GM18951 (cell line): ENCODE data around the gene CXorf58.
"Not testable (repeated sequence)": the region's sequence is repeated elsewhere in the genome, so short reads cannot be mapped to it uniquely, and the experiment has no call there.

Experiments used
- POLR2A ChIP-seq: IDR thresholded peaks from 4 replicates; pipeline ENCODE4 v1.6.1; 2011; ENCODE audit warnings: mild to moderate bottlenecking; ENCODE audit not compliant: insufficient read length, insufficient read depth; ENCODE audit errors: extremely low read depth
- in situ Hi-C: fragments of 300-500 bp; cut with MboI; formaldehyde crosslinking; loops from one replicate; pipeline ENCODE4 v1.12.0; 2022; ENCODE audit warnings: low sequenced_read_pairs, mixed read lengths, inconsistent platforms; ENCODE audit not compliant: unreplicated experiment

CXorf58 gene

DNA sequence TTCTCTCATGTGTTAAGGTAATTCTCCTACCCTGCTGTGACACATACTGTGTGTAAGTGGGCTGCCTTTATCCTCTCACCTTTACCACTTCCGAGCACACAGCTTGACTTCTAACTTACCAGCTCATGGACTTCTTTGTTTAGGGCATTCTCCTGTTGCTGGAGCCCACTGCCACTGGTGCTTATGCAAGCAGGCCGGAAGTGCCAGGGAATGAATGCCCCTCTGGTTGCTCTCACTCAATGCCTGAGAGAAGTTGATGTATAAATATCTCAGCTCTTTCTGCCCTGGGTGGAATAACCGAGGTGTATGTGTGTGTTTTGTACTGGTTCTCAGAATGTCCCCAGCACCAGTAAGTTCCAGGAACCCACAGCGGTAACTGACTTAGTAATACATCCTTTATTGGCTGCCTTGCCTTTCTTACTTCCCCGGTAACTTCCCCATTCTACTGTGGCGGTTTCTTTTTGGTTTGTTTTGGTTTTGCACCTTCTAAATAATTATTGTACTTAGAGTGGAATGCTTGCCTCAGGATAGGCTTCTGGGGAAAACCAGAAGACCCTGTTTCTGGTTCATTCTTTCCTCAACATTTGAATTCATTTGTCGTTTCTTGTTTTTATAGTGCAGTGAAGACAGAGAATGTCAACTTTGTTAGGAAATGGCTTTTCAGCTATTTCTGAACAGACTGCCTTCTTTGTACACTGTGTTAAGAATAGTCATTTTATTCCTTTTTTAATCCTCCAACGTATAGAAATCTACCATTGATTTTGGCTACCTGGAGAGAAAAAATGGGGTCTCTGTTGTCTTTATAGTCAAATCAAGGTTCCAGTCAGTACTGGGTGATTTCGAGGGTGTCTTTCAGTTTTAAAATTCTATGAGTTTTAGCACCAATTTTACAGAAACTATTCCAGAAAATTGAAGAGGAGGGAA is 45.4 kb downstream of the CXorf58 start:
- peak; percentile 34 for TF ChIP-seq POLR2A
- in situ Hi-C loops = no loop called here

DNA sequence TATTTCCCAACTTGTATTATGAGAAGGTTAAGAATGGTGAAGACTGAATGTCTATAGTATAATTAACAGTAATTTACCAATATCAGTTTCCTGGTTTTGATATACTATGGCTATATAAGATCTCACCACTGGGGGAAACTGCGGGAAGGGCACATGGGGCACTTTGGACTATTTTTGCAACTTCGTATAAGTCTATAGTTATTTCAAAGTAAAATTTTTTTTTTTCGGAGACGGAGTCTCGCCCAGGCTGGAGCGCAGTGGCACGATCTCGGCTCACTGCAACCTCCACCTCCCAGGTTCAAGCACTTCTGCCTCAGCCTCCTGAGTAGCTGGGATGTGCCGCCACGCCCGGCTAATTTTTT is 46.1 kb downstream of the CXorf58 start:
- in situ Hi-C loops = no loop called here
- no peak for TF ChIP-seq POLR2A

DNA sequence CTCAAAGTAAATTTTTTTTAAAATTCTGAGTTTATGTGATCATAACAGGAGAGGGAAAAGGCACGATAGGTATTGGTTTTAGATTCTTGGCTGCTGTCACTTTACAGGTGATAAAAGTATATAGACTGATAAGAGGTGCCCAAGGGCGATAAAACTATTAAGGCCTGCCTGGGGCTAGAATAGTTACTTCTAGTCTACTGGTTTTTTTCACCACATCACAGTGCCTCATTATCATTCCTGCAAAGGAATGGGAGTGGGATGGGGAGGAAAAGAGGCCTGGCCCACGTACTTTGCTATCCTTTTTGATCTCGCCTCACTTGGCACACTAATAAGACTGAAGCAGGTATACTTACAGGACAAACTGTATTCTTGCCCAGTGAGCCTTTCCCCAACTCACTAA is 46.6 kb downstream of the CXorf58 start:
- in situ Hi-C loops = no loop called here
- no peak for TF ChIP-seq POLR2A

DNA sequence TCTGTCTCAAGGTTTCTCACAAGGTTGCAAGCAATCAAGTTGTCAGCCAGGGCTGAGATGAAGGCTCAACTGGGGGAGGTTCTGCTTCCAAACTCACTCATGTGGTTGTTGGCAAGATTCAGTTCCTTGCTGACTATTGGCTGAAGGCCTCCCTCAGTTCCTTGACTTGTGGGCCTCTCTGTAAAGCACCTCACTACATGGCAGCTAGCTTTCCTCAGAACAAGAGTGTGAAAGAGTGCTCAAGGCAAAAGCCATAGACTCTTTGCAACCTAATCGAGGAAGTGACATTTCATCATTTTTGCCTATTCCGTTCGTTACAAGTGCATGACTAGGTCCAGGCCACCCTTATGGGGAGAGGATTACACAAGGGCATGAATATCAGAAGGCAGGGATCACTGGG is 52.0 kb downstream of the CXorf58 start:
- no peak for TF ChIP-seq POLR2A
- in situ Hi-C loops = no loop called here

DNA sequence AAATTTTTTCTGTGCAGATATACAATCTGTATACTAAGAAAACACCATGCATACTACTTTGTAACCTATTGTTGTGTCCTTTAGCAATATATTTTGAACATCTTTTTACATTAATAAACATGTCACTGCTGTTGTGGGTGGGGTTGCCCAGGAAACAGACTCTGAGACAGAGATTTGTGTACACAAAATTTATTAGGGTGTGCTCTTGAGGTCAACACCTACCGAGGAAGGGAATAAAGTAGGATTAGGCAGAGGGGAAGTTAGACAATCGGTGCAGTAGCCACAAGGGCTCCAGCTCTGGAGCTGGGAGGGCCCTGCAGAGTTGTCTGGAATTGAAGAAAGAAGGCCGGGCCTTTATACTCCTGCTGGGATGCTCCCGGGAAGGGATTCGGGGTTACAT is 56.4 kb downstream of the CXorf58 start:
- in situ Hi-C loops = no loop called here
- TF ChIP-seq POLR2A = no peak

DNA sequence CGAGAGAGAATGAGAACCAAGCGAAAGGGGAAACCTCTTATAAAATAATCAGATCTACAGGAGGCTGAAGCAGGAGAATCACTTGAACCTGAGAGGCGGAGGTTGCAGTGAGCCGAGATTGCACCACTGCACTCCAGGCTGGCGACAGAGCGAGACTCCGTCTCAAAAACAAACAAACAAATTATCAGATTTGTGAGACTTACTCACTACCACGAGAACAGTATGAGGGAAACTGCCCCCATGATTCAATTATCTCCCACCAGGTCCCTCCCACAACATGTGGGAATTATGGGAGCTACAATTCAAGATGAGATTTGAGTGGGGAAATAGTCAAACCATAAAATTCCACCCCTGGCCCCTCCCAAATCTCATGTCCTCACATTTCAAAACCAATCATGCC is 57.8 kb downstream of the CXorf58 start:
- in situ Hi-C loops = not testable (repeated sequence)

DNA sequence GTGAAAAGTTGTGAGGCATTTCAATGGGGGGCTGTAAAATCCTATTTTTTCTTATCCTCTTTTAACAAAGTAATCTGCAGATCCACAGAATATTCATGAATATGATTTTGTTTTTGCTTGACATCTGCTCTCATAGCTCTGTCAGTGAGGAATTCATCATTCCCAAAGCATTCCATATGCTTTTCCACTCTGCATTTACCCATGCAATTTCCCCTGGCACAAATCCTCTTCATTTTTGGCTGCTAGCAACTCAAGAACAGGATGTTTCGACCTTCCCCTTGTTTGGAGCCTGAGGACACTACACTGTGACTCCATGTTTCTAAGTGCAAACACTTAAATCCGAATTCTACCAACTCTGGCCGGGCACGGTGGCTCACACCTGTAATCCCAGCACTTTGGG is 70.7 kb downstream of the CXorf58 start:
- no peak for TF ChIP-seq POLR2A
- in situ Hi-C loops = no loop called here

DNA sequence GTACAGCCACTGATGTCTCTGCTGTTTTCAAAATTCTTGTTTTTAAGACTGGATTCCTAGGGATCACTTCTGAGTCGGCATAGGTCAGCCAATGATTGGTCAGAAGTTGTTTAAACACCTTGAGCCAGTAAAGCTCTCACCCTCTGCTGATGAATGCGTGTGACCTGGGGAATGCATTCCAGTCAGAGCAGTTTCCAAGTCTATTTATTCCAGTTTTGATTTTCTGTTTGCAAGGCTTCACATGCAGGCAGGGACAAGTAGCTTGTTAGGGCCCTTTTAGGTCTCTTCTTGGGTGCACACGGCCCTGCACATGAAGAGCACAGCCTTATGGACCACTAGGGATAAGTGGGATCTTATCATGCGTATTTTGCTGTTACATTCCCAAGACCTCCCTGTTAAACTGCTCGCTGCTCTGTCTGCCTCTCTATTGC is 72.2 kb downstream of the CXorf58 start:
- no peak for TF ChIP-seq POLR2A
- in situ Hi-C loops = no loop called here

DNA sequence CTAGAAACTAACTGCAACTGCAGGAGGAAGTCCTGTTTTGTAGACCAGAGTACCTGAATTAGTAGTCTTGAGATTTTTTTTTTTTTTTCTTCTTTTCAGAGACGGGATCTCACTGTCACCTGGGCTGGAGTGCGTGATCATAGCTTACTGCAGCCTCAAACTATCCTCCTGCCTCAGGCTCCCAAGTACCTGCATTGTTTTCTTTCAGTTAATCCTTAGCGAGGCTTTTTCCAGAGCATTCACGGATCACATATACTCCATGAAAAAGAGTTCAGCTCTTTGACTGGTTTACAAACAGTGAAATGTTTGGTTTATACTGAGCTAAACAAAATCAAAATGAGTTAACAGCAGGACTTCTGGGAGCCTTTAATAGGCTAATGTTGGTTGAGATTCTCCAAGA is 73.4 kb downstream of the CXorf58 start:
- in situ Hi-C loops = no loop called here
- no peak for TF ChIP-seq POLR2A

DNA sequence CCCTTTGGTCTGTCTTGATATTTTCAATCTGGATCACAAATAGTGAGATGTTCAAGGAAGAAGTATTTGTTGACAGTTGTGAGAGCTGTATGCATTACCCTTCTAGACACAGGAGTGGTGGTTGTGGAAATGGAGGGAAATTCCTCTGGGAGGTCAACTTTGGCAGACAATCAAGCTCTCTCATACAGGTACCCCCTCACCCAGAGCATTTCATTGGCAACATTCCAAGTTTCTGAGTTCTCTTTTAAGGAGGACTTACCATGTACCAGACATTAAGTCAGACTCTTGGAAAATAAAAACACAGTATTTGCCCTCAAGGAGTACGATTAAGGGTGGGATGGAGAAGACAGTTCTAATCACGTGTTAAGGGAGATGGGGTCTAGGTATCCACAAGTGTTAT is 73.9 kb downstream of the CXorf58 start:
- TF ChIP-seq POLR2A = no peak

DNA sequence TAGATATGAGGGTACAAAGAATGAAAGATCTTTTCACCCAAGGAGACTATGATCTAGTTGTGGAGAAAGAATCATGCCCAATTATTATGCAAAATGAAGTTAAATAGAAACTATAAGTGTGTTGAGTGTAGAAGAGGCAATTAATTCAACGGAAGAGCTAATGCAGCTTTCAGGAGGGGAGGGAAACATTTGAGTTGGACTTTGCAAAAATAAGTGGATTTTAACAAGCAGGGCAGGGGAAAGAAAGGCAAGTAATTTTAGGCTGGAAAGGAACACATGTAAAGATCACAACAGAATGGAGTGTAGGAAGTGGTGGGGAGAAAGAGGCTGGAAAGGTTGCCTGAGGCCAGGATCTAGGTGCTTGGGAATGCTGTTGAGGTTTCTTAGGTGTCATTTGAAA is 75.1 kb downstream of the CXorf58 start:
- in situ Hi-C loops = no loop called here
- TF ChIP-seq POLR2A = no peak

More for the DNA sequence above, 73.9 kb downstream of the CXorf58 start:
- in situ Hi-C loops = no loop called here
